Stimulated activated CD4-positive, alpha-beta T cell treated with anti-CD3 and anti-CD28 coated beads, TNF-alpha, amount 100 ng/mL, for 4 hours (primary cell): ENCODE results near the gene PTGES3L.
"Not testable (repeated sequence)": the region's sequence is repeated elsewhere in the genome, so short reads cannot be mapped to it uniquely, and the experiment has no call there.

Source experiments
- DNase-seq, 3 experiments: peaks; one replicate each; pipeline ENCODE4 v3.0.0-alpha.2; 2020; ENCODE audit warnings: low read depth in 3 of 3

The PTGES3L gene

DNA sequence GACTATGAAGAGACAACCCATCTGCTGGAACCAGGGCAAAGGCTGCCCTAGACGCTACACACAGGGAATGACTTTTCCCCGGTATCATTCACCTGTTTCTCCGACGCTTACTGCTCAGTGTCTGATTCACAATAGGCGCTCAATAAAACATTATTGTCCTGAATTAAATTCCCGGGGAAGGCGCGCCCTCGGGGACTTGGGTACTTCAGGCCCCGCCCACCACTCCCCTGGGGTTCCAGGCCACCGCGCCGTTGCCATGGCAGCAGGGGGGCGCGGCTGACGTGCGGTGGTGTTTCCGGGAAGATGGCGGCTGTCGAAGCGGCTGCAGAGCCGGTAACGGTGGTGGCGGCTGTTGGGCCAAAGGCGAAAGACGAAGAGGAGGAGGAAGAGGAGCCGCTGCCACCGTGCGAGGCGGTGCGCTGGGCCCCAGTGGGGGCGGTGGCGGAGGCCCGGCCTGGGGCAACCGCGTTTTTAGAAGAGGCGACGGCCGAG, 440 bp upstream of the PTGES3L start, which contains the start of gene RUNDC1:
TSS of gene RUNDC1 (plus strand) at position 292 of the 492 bp plus-strand sequence. CDS start at position 304, 12 bp downstream.
- peak; percentile 88 for DNase-seq

DNA sequence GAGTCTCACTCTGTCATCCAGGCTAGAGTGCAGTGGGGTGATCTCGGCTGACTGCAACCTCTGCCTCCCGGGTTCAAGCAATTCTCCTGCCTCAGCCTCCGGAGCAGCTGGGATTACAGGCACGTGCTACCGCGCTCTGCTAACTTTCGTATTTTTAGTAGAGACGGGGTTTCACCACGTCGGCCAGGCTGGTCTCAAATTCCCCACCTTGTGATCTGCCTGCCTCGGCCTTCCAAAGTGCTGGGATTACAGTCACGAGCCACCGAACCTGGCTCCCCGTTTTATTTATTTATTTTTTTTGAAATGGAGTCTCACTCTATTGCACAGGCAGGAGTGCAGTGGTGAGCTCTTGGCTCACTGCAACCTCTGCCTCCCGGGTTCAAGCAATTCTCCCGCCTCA, 4.2 kb downstream of the PTGES3L start:
- DNase-seq = not testable (repeated sequence)

DNA sequence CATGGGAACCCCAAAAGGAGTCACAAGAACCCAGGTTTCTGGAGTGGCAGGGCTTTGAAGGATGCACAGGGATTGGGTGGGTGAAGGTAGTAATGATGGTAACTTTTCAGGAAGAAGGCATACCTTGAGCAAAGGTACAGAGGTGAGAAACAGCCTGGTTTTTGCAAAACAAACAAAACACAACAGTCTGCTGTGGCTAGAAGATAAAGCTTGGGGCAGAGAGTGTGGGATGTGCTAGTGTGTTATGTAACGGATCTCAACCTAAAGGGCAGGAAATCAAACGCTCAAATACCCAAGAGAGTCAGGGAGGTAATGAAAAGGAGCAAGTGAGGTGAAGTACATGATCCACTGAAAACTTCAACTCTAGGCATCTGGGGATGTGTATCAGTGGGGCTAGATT, 4.6 kb downstream of the PTGES3L start:
- no peak for DNase-seq

DNA sequence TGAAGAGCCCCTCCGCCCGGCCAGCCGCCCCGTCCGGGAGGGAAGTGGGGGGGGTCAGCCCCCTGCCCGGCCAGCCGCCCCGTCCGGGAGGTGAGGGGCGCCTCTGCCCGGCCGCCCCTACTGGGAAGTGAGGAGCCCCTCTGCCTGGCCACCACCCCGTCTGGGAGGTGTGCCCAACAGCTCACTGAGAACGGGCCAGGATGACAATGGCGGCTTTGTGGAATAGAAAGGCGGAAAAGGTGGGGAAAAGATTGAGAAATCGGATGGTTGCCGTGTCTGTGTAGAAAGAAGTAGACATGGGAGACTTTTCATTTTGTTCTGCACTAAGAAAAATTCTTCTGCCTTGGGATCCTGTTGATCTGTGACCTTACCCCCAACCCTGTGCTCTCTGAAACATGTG, 6.6 kb downstream of the PTGES3L start:
- not testable (repeated sequence) for DNase-seq

DNA sequence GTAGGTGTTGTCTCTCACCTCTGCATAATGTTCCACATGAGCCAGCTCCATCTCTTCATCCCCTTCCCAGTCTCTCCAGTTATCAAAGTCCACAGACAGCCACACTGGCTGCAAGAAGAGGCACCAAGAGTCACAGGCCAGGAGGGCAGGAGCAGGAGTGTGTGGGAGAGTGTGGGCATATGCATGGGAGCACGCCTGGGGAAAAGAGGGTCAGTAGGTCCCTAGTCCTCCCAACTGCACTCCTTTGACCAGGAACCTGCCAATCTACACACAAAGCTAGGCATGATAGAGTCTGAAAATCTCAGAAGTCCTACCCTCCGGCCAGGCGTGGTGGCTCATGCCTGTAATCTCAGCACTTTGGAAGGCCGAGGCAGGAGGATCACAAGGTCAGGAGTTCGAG, 8.3 kb downstream of the PTGES3L start:
- DNase-seq = no peak

DNA sequence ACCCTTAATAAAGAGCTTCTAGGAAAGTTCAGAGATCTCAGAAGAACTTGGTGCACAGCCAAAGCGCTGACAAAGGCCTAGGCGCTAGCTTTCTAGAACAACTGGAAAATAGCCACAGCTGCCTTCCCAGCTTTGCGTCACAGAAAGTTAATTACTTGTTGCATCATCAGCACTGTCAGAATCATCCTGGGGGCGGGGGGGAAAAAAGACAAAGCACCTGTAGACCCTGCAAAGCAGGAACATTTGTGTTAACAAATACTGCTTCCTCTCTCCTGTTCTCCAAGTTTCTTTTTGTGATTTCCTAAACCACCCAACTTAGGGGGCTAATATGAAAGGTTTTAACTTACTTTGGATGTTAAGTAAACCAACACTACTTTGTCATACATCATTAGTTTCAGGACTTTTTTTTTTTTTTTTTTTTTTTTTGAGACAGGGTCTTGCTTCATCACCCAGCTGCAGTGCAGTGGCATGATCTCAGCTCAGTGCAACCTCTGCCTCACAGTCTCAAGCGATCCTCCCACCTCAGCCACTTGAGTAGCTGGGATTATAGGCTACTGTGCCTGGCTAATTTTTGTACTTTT, 10.8 kb downstream of the PTGES3L start:
- DNase-seq = no peak

DNA sequence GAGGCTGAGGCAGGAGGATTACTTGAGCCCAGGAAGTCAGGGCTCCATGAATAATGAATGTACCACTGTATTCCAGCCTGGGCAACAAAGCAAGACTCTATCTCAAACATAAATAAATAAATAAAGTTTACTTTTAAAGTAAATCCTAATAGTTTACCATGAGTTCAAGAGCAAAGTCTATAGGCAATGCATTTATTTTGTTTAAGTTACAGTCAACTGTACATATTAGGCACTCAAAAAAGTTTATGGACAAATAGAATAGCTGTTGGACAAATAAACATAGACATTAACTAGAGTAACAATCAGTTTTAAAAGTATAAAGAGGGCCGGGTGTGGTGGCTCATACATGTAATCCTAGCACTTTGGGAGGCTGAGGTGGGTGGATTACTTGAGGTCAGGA, 12.0 kb downstream of the PTGES3L start:
- no peak for DNase-seq

DNA sequence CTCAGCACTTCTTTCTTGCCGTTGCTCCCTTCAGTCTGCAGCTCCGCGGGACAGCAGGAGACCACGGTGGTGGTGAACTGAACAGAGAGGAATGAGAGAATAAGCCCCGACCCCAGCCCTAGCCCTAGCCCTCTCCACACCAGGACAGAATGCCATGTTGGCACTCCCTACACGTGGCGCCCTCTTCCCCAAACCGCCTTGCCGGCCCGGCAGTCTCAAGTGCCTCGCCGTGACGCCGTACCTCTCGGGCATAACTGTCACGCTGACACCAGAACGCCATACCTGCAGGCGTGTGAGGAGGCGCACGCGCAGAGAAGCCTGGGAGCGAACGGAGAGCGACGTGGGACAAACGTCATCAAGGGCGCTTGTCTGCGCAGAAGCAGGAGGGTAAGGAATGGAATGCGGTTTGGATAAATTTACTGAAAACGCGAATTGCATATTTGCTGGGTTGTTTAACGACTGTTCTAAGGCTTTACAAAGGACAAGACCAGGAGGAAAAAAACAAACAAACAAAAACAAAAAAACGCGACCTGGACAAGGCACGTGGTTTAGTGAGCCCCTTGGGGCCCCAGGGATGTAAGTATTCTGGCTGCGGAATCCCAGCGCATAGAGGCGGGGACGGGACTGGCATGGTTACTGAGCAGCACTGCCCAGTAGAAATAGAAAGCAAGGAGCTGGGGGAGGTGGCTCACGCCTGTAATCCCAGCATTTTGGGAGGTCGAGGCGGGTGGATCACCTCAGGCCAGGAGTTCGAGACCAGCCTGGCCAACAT, 15.5 kb downstream of the PTGES3L start, which contains the start of gene AARSD1:
TSS of gene AARSD1 (minus strand) at position 294 of the 772 bp plus-strand sequence. CDS start at position 280, 14 bp downstream.
- DNase-seq = peak; percentile 74 to 82 (median 80)

DNA sequence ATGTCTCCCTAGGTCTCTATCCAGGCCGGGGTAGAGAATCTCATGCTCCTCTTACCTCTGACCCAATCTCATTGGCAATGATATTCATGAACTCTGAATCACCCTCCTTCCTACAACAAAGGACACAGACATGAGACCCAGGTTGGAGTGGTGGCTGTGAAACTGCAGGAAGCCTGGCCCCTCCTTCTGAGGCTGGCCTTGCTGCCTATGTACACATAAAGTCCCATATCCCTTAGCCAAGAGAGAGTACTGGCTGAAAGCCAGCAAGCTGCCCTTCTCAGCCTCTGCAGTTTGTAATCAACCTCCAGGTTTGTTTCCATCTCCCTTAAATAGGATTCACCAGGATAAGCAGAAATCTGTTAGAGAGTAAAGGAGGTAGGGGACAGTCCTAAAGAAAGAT, 26.2 kb downstream of the PTGES3L start:
- no peak for DNase-seq

DNA sequence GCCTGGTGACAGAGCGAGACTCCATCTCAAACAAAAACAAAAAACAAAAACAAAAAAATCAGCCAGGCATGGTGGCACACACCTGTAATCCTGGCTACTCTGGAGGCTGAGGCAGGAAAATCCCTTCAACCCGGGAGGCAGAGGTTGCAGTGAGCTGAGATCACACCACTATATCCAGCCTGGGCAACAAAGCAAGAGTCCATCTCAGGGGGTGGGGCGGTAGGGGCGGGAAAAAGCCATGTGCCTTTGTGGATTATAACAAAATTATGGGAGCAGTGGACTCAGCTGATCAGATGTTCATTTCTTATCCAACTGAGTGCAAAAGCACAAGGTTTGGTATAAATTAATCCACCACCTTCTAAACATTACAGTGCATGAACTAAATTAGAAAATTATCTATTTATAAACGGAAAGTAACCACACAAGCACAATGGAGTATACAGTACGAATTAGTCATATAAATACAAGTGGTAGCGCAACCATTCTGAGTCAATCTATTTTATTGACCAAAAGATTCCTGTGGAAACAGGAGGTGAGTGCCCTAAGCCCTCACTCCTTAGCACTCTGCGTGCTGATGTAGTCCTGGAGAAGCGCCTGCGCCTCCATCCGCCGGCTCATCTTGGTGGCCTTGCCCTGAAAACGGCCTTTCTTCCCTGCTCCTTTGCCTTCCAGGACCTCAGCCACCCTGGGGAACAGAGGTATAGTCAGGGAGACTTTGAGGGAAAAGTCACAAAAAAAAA, 29.7 kb downstream of the PTGES3L start:
- no peak for DNase-seq

DNA sequence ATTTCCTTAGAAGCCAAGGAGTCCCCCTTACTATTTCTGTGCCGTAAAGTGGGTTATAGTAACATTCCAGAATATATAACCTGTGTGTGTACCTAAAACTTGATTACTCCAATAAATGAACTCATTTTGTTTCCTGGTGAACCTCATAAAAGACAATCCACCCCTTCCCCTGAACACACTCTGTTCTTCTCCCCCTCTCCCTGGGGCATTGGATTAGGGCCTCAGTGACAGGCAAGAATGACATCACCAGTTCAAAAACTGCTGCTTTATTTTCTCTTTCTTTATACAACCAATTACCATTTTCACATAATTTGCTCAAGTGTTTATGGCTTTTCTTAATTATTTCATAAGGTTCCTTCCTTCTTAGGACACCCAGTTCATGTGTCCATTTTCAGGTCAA, 33.1 kb downstream of the PTGES3L start:
- DNase-seq = no peak

DNA sequence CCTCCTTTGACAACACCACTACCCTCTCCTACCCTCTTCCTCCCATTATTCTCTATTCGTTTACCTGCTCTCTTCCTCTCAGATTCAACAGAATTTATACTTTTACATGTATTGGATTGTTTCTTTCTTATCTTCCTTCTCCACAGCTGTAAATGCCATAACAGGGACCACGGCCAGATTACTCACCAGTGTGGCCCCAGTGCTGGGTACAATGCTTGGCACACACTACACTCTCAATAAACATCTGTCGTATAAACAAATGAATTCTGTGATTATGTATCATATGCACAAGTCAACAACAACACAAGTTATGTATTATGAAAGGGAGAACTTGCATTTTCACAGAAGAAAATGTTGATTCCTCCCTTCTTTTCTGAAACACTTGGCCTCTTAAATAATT, 35.7 kb downstream of the PTGES3L start:
- DNase-seq = no peak

DNA sequence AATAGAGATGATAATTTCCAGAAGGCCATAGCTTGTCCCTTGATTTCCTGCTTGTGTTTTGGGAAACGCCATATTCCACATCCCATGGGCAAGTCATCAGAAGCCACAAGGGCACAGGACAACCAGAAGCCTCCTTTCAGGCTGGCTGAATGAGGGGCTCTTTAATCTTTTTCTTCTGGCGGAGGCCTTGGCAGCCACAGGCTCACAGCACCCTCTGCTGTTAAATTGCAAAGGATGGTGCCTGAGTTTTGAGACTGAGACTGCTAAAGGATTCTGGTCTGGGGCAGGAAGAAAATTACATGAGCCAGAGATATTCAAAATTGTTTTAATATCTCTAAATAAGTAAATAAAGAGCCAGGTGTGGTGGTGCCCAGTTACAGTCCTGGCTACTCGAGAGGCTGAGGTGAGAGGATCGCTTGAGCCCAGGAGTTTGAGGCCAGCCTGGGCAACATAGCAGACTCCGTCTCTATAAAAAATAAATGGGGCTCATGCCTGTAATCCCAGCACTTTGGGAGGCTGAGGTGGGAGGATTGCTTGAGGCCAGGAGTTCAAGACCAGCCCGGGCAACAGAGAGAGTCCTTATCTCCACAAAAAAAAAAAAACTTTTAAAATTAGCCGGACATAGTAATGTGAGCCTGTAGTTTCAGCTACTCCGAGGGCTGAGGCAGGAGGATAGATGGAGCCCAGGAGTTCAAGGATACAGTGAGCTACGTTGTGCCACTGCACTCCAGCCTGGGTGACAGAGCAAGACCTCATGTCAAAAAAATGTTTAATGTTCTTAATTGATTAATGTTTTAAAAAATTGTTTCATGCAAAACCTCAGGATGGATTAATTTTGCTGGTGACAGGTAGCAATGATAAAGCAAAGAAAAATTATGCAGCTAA, 41.9 kb downstream of the PTGES3L start:
- DNase-seq = no peak

DNA sequence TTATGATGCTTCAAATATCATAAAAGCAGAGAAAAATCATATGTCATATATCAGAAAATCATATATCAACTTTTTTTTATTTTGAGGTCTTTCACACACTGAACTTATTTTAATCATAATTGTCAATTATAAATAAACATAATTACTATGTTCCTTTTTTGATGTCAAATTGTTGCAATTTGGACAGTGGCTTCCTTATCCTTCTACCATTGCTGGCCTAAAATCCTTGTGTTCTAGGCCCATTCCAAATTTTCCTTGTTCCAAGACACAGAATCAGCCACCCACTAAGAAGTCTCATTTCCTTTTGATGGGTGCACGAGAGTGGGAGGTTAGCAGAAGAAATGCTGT, 50.4 kb downstream of the PTGES3L start:
- no peak for DNase-seq

DNA sequence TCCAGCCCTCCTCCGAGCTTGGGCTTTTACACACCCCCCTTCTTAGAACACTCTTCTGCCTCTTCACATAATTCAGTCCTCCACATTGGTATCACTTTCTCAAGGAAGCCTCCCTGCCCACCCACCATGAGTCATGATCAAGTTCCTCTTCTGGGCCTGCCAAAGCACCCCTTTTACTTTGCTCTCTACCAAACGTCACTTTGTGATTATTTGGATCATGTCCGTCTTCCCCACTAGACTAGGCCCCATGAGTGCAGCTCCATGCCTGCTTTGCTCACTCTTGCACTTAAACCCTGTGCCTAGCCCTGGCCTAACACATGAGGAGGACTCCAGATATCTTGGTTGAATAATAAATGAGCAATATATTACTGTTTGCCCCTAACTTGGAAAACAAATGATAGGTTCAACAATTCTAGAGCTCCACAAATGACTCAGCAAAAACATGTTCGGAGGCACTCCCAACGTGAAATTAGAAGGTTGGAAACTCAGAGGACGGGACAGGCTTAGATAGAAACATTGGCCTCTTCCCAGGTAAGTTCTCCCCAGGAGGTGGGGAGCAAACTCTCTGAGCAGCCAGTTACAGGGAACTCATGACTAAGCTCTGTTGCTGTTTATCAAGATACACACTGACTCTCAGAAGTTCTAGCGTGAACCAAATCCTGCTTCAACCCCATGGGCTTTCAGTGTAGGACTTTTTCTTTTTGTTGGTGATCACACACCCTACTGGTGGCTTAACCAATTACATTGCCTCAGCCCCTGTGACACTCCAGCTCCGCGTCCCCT, 51.0 kb downstream of the PTGES3L start:
- no peak for DNase-seq

DNA sequence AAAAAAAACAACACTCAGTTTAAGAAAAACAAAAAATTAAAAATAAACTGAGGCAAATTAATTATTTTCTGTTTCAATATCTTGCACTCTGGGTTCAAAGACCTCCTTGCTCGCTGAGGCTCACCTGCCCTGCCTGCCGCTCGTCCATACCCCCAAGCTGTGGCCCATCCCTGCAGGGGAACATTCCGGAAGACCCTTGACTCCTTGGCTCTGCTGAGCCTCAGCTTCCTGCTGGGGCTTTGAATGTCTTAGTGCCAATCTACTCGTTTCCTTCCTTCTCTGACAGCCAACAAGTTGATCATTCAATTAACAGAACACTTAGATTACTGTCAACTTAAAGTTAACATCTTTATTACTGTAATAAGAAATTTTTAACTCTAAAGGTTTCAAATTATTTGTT, 55.0 kb downstream of the PTGES3L start:
- DNase-seq = no peak

DNA sequence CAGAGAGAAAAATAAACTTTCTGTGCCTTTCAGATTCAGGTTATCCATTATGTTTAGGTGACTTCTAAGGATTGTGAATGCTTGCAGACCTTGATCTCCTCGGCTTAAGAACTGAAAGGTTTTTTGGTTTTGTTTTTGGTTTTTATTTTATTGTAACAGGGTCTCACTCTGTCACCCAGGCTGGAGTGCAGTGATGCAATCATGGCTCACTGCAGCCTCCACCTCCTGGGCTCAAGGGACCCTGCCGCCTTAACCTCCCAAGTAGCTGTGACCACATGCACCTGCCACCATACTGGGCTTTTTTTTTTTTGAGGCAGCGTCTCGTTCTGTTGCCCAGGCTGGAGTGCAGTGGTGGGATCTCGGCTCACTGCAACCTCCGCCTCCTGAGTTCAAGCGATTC, 56.4 kb downstream of the PTGES3L start:
- DNase-seq = not testable (repeated sequence)

DNA sequence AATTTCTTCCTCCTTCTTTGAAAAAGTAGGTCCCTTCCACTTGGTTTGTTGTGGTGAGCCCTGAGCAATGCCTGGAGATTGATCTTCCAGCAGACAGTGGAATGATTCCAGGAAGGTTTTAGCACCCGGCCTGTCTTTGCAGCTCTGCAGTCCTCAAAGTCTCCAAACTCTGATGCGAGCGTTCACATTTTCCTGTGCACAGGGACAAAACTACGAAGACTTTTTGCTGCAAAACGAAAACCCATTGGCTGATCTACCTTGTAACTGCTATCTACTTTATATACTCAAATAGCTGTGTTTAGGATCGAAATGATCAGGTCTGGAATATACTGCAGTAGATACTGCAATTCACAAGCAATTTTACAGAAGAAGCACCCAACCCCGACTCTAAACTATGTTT, 57.6 kb downstream of the PTGES3L start:
- no peak for DNase-seq

DNA sequence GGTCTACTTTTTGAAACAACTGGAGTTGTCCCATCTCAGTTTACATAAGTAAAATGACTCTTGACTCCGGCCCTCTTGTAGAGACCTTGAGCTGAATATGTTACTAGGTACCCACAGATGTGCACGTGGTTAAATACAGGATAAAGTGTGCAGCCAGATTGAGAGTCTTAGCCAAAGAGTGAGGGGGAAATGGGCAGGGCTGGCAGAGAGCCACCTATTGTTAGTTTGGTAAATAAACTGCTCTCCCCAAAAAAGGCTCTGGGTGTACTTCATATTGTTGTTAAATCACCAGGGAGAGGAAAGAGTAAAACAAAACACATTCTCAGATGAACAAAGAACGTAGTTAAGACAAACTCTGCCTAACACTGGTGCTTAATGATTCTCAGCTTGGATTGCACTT, 59.0 kb downstream of the PTGES3L start:
- DNase-seq = no peak

DNA sequence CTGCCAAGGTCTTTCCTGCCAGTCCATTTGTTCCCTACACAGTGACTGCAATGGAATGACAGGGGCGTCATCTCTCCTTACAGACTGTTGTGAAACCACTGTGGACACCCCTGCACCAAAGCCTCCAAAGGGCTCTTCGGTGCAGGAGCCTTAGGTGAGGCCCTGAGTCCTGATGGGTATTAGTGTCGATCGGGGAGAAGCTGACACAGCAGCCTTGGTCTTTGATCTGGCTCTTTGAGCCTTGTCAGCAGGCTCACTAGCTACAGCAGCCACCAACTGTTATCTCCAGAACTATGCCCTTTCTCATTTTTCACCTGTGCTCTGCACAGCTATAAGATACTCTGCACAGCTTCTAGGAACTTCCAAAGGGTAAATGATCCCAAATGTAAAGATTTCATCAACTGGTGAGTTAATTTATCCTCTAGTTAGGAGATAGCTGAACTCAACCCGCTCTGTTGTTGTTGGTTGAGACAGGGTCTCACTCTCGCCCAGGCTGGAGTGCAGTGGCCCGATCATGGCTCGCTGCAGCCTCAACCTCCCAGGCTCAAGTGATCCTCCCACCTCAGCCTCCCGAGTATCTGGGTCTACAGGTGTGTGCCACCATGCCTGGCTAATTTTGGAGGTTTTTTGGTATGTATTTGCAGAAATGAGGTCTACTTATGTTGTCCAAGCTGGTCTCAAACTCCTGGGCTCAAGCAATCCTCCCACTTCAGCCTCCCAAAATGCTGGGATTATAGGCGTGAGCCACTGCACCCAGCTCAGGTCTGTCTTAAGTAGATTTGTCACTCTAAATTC, 59.6 kb downstream of the PTGES3L start:
- DNase-seq = no peak
